WTC11 (cell line): ENCODE results near the gene TYRO3.

ENCODE experiments used
- ATF1 ChIP-seq: sonication (generic); formaldehyde crosslinking; IDR thresholded peaks from 2 replicates; pipeline ENCODE4 v1.8.1; 2023; ENCODE audit warnings: mild to moderate bottlenecking, moderate library complexity, missing genetic modification reagents
- CREB1 ChIP-seq: sonication (generic); formaldehyde crosslinking; IDR thresholded peaks from 2 replicates; pipeline ENCODE4 v1.8.0; 2023; ENCODE audit warnings: mild to moderate bottlenecking, missing genetic modification reagents
- FOXJ3 ChIP-seq: sonication (generic); formaldehyde crosslinking; IDR thresholded peaks from 2 replicates; pipeline ENCODE4 v1.9.0; 2021; ENCODE audit warnings: missing genetic modification reagents, mild to moderate bottlenecking, borderline replicate concordance
- FOXK1 ChIP-seq: sonication (generic); formaldehyde crosslinking; IDR thresholded peaks from 2 replicates; pipeline ENCODE4 v1.8.0; 2022; ENCODE audit warnings: mild to moderate bottlenecking, moderate library complexity, missing genetic modification reagents
- TCF7 ChIP-seq: sonication (generic); formaldehyde crosslinking; IDR thresholded peaks from 2 replicates; pipeline ENCODE4 v1.8.0; 2022; ENCODE audit warnings: mild to moderate bottlenecking, low read depth, missing genetic modification reagents, moderate library complexity
- ZNF121 ChIP-seq: sonication (generic); formaldehyde crosslinking; IDR thresholded peaks from 2 replicates; pipeline ENCODE4 v1.8.0; 2023; ENCODE audit warnings: missing genetic modification reagents
- ZNF317 ChIP-seq: sonication (generic); formaldehyde crosslinking; IDR thresholded peaks from 2 replicates; pipeline ENCODE4 v1.8.1; 2023; ENCODE audit warnings: low read depth, mild to moderate bottlenecking, moderate library complexity, missing genetic modification reagents, borderline replicate concordance
- TF ChIP-seq, protein P1 (sequence below): fragments of 200-600 bp; IDR thresholded peaks from 2 replicates; pipeline ENCODE4 v1.8.0; 2022; ENCODE audit warnings: antibody characterized with exemption
- TF ChIP-seq, protein P2 (sequence below): sonication (generic); formaldehyde crosslinking; IDR thresholded peaks from 2 replicates; pipeline ENCODE4 v1.8.0; 2022; ENCODE audit warnings: mild to moderate bottlenecking, missing genetic modification reagents
- TF ChIP-seq, protein P3 (sequence below): sonication (generic); formaldehyde crosslinking; IDR thresholded peaks from 2 replicates; pipeline ENCODE4 v1.8.1; 2023; ENCODE audit warnings: mild to moderate bottlenecking, missing genetic modification reagents, moderate library complexity
- TF ChIP-seq, protein P4 (sequence below): sonication (generic); formaldehyde crosslinking; IDR thresholded peaks from 2 replicates; pipeline ENCODE4 v1.8.0; 2022; ENCODE audit warnings: mild to moderate bottlenecking, missing genetic modification reagents
- TF ChIP-seq, protein P5 (sequence below): sonication (generic); formaldehyde crosslinking; IDR thresholded peaks from 2 replicates; pipeline ENCODE4 v1.8.0; 2023; ENCODE audit warnings: missing genetic modification reagents

DNA sequence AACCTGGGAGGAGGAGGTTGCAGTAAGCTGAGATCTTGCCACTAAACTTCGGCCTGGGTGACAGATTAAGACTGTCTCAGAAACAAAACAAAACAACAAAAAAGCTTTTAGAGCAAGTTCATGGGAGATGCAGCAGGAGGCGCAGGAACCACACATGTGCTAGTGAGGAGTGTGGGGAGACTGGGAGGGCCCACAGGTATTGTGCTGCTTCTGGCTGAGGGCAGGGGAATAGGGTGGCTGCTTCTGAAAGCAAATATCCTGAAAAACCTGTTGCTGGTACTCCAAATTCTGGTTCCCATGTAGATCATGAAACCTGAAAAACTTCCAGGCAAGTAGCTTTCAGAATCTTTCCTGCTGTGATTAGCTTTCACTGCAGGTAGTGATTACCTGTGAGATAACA, 22.1 kb downstream of the TYRO3 start:
- TF ChIP-seq CREB1 (CRISPR knock-in tag) (no peak), TCF7 (CRISPR knock-in tag) (no peak), ZNF317 (CRISPR knock-in tag) (no peak), FOXK1 (CRISPR knock-in tag) (no peak), ZNF121 (CRISPR knock-in tag) (no peak), ATF1 (CRISPR knock-in tag) (no peak), FOXJ3 (CRISPR knock-in tag) (no peak)
- TF ChIP-seq, protein P1, sequence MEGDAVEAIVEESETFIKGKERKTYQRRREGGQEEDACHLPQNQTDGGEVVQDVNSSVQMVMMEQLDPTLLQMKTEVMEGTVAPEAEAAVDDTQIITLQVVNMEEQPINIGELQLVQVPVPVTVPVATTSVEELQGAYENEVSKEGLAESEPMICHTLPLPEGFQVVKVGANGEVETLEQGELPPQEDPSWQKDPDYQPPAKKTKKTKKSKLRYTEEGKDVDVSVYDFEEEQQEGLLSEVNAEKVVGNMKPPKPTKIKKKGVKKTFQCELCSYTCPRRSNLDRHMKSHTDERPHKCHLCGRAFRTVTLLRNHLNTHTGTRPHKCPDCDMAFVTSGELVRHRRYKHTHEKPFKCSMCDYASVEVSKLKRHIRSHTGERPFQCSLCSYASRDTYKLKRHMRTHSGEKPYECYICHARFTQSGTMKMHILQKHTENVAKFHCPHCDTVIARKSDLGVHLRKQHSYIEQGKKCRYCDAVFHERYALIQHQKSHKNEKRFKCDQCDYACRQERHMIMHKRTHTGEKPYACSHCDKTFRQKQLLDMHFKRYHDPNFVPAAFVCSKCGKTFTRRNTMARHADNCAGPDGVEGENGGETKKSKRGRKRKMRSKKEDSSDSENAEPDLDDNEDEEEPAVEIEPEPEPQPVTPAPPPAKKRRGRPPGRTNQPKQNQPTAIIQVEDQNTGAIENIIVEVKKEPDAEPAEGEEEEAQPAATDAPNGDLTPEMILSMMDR: 0 out of 2 replicates have a peak, but pooled peaks have one; percentile 17
- TF ChIP-seq, protein P2, sequence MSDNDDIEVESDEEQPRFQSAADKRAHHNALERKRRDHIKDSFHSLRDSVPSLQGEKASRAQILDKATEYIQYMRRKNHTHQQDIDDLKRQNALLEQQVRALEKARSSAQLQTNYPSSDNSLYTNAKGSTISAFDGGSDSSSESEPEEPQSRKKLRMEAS (CRISPR knock-in tag): no peak
- TF ChIP-seq, protein P3, sequence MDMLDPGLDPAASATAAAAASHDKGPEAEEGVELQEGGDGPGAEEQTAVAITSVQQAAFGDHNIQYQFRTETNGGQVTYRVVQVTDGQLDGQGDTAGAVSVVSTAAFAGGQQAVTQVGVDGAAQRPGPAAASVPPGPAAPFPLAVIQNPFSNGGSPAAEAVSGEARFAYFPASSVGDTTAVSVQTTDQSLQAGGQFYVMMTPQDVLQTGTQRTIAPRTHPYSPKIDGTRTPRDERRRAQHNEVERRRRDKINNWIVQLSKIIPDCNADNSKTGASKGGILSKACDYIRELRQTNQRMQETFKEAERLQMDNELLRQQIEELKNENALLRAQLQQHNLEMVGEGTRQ: no peak
- TF ChIP-seq, protein P4, sequence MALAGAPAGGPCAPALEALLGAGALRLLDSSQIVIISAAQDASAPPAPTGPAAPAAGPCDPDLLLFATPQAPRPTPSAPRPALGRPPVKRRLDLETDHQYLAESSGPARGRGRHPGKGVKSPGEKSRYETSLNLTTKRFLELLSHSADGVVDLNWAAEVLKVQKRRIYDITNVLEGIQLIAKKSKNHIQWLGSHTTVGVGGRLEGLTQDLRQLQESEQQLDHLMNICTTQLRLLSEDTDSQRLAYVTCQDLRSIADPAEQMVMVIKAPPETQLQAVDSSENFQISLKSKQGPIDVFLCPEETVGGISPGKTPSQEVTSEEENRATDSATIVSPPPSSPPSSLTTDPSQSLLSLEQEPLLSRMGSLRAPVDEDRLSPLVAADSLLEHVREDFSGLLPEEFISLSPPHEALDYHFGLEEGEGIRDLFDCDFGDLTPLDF (CRISPR knock-in tag): no peak
- TF ChIP-seq, protein P5, sequence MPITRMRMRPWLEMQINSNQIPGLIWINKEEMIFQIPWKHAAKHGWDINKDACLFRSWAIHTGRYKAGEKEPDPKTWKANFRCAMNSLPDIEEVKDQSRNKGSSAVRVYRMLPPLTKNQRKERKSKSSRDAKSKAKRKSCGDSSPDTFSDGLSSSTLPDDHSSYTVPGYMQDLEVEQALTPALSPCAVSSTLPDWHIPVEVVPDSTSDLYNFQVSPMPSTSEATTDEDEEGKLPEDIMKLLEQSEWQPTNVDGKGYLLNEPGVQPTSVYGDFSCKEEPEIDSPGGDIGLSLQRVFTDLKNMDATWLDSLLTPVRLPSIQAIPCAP: no peak
